HG02870 (cell line): ENCODE data around the gene SACS.

ENCODE experiments used
- ATAC-seq: cut with Tn5 transposase; IDR thresholded peaks from one replicate; pipeline ENCODE4 v1.9.1; 2021; ENCODE audit warnings: mild to moderate bottlenecking, moderate library complexity; ENCODE audit not compliant: unreplicated experiment

The SACS gene

DNA sequence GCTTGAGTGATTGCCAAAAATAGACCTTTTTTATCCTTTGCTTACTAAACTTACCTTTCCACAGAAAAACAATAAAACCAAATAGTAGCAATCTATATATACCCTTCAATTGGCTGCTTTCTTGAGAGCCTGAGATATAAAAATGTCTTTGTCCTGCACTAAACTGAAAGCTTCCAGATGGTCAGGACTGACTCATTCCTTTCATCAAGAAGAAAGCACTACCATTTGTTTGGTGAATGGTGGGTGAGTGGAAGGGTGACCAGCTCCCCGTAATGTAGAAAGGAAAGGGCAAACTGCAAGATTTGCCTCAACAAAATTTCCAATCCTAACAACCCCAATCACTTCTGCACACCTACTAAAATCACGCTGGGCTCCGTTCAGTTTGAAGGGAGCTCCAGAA is 67.8 kb downstream of the SACS start:
- ATAC-seq: no peak

GRCh38 chr13:23359882-23360281 is 73.6 kb downstream of the SACS start:
- ATAC-seq: no peak

DNA sequence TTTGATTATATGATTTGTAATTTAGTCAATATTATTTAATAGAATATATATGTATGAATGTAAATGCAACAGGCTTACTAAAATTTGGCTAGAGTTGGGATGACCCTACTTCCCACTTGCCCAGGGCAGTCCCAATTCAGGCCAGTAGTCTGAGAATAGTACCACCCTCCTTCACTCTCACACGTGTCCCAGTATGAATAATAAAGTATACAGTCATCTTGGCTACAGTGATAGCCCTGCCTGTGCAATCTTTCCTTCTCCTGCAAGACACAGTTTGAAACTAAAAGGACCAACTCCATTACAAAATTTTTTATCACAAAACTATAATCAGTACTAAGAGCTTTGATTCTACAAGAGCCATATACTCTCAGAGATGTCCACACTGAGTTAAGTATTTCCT is 76.2 kb downstream of the SACS start:
- no peak for ATAC-seq

GRCh38 chr13:23356368-23356767 is 77.1 kb downstream of the SACS start:
- ATAC-seq: no peak

- no peak for ATAC-seq
These were observed 79.0 kb downstream of the SACS start for GRCh38 chr13:23354520-23354919.

DNA sequence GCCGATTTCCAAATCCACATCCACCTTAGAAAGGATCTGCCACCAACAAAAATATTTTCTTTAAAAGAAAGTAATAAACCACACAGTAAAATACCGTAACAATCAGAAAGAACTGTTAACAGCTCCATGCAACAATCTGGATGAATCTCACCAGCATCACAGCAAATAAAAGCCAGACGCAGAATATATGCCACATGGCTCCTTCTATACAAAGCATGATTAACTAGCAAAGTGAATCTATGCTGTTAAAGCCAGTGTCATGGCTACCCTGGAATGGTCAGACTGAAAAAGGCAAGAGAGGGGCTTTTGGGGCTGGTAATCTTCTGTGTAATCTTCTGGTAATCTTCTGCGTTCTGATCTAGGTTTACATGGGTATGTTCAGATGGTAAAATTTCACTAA is 81.3 kb downstream of the SACS start:
- ATAC-seq: no peak

DNA sequence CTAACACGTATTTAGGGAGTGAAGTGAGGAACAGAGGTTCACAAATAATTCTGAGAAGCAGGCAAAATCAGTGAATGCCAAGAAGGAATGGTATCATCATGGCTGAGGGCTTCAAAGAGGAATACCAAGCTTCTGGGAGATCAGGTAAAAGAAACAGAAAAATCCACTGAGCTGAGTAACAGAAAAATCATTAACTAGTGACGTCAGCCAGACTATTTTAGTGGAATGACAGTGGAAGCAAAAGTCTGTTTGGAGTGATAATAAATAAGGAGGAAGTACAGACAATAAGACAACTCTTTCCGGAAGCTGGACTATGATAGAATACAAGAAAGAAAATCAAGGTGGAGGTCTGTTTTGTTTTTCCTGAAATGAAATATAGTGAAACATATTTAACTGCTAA is 83.5 kb downstream of the SACS start:
- no peak for ATAC-seq

GRCh38 chr13:23349161-23349897 is 84.2 kb downstream of the SACS start:
- no peak for ATAC-seq

- ATAC-seq: no peak
These were observed 85.0 kb downstream of the SACS start for GRCh38 chr13:23348262-23349127.

DNA sequence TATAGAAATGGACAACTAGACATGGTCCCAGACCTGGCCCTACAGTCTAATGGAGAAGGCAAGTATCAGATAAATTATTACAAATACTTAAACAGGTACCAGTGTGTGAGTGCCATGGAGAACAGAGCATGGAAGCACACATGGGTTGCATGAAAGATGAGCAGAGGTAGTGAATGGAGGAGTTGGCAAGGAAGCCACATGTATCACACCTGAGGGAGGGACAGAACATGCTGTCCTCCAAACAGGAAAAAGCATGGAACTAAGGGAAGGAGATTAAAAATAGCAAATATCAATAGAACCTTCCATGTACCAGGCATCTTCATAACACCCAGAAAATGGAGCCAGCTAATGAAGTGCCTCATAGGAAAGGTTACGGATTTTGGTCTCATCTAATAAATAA is 85.9 kb downstream of the SACS start:
- no peak for ATAC-seq

GRCh38 chr13:23344931-23345595 is 88.4 kb downstream of the SACS start:
- no peak for ATAC-seq

DNA sequence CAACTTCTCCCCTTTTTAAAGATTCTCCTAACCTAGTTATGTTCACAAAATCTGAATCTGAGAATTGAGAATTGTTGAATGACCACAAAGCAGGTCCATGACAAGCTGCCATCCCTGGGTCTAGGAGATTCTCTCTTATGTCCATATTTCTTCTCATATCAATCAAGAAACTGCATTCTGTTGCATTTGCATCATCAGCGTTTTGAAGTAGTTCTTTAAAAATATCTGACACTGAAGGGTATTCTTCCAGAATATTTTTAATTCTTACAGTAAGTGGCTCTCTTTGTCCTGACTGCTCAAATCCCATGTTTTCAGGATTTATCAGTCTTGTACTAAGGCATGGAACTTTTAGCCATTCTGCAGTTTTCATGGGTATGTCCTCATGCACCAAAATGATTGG is 94.3 kb downstream of the SACS start:
- no peak for ATAC-seq

GRCh38 chr13:23330356-23330755 is 103.1 kb downstream of the SACS start:
- ATAC-seq: no peak

GRCh38 chr13:23325191-23325590 is 108.3 kb downstream of the SACS start:
- peak; percentile 69 for ATAC-seq

- ATAC-seq: no peak
These were observed 109.4 kb downstream of the SACS start for GRCh38 chr13:23323946-23324709.

DNA sequence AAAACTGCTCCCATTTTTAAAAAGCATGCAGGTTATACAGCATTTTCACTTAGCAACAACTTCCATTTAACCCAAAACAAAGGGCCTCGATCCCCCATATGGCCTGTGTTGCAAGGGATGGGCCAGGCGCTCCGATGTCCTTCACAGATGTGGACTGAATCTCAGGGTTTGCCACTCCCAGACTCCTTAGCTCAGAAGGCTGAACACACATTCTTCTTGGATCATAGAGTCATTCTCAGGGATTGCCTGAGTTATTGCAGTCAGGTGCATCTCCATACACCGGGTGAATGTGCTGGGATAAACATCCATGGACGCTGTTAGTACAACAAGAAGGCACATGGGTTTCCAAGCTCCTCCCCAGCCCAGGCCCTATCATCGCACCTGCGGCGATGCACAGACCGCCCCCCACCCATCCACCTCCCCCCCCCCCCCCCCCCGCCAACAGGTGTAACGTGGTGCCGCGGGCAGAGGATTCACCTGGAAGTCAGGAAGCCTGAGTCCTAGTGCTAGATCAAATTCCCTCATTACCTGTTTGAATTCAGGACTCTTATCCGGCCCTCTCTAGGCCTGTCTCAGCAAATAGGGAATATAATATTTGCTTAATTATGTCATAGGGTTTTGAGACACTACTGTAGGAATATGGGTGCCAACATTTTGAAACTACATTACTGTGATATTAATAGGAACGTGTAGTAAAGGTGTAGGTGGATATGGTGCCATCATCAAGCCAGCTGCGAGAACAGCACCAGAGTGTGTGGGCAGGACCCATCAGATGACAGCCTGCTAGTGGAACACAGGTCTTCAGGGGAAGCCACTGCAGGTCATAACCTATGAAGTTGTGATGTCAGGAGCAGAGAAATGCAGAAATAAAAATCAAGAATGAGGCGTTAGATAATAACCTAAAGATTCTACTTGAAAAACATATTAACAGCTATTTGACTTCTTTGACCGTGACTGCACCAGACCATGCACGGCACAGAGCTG is 110.9 kb downstream of the SACS start:
- no peak for ATAC-seq

DNA sequence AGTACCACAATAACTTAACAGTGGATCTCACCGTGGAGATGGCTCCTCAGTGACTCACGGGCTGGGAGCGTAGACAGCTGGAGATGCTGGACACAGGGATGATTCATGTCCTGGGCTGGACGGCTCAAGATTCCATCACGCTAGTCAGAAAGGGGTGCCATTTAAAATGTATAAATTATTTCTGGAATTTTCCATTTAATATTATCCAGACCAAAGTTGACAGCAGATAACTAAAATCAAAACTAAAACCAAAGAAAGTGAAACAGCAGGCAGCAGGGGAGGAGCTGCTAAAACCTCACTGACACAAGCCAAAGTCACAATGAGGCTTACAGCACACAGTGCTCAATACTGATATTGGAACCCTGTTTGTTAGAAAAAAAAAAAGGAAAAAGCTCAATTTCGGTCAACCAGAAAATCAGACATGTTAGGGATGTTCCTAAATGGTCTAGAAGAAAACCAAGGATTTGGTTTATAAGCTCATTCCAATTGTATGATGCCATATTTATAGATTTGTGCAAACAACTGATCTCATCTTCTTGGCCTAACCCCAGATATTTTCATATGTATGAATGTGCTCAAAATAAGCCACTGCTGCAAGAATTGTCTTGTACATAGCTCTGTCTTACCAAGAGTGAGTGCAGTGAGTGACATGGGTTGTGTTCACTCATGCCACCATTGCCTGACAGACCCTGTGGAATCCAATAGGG is 111.8 kb downstream of the SACS start:
- peak; percentile 68 for ATAC-seq

DNA sequence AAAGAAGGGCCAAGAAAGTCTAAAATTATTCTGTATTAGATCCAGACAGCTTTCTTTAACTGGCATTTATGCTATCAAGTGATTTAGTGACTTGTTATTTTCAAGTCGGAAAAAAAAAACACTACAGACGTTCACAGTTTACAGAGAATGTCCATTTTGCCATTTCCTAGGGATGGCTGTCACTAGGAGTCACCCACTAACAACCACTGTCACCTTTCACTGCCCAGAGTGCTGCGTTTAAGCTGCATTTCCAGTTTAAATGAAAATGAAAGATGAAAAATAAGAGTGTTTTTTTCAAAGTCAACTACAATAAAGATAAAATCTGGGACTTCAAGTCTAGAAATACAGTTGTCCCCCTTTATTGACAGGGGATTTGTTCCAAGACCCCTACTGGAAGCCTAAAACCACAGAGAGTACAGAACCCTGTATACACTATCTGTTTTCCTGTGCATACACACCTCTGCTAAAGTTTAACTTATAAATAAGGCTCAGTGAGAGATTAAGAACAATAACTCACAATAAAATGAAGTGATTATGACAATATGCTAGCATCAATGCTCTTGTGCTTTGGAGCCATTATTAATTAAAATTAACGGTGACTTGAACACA is 112.5 kb downstream of the SACS start:
- no peak for ATAC-seq

GRCh38 chr13:23319883-23320224 is 113.6 kb downstream of the SACS start:
- ATAC-seq: no peak
